ENCODE data around the gene MTHFD1L.

MTHFD1L gene

DNA sequence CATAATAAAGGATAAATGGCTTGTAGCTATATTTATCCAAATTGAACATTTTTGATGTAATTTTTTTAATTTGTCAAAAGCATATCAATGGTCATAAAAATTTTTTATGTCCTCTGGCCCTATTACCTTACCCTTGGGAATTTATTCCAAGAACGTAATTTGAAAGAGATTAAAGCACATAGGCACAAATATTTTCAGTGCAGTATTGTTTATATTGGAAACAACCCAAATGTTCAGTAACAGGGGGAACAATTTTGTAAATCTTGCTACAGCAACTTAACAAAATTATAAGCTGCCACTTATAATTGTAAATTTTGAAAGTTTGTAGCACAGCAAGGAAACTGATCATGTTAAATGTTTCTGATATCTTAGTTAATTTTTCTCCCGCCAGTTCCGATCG, 142.4 kb downstream of the MTHFD1L start:
- TF ChIP-seq CTCF (conservative IDR thresholded peaks at IDR 0.05): no peak
- no peak overlapping the region for H3K27ac ChIP-seq

DNA sequence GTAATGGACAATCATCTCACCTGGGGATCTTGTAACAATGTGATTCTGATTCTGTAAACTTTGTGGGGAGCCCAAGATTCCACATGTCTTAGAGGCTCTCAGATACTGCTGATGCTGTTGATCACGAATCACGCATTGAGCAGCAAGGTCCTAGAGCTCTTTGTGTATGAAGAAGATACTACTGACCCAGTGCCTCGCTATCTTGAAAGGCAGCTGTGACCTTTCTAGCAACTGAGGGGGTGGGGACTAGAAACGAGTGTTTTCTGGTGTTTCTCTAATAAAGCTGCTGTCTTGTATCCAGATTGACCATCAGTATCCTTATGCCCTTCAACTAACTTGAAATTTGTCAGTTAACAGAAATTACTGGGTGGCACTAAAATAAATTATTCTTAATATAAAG, 142.9 kb downstream of the MTHFD1L start:
- no peak for TF ChIP-seq CTCF (conservative IDR thresholded peaks at IDR 0.05)
- H3K27ac ChIP-seq: no peak overlapping the region

GRCh38 chr6:151009576-151009975, 144.1 kb downstream of the MTHFD1L start:
- no peak for TF ChIP-seq CTCF (conservative IDR thresholded peaks at IDR 0.05)
- H3K27ac ChIP-seq: no peak overlapping the region

DNA sequence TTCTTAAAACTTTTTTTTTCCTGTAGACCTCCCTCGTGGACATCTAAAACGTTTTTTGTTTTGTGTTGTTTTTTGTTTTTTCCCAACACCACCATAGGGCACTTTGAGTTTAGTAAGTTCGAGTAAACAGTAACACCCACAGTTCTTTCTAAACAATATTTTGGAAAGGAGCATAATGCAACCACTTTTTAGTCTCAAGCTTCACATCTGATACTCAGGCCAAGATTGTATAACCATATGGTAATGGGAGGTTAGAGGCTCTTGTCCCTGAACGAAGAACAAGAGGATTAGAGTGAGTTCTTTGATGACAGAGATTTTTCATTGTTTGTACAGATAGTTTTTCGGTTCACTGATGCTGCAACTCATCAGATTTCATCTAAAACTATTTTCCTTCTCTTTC, 144.6 kb downstream of the MTHFD1L start:
- no peak overlapping the region for H3K27ac ChIP-seq
- TF ChIP-seq CTCF (conservative IDR thresholded peaks at IDR 0.05): no peak

- no peak for TF ChIP-seq CTCF (conservative IDR thresholded peaks at IDR 0.05)
- H3K27ac ChIP-seq: no peak overlapping the region
Measured at GRCh38 chr6:151012321-151013294, 147.1 kb downstream of the MTHFD1L start.

GRCh38 chr6:151014404-151015100, 149.1 kb downstream of the MTHFD1L start:
- peak; percentile 98 for TF ChIP-seq CTCF (conservative IDR thresholded peaks at IDR 0.05)
- H3K27ac ChIP-seq: peak overlapping the region; percentile 39; the same call in 1 of the 2 replicates

DNA sequence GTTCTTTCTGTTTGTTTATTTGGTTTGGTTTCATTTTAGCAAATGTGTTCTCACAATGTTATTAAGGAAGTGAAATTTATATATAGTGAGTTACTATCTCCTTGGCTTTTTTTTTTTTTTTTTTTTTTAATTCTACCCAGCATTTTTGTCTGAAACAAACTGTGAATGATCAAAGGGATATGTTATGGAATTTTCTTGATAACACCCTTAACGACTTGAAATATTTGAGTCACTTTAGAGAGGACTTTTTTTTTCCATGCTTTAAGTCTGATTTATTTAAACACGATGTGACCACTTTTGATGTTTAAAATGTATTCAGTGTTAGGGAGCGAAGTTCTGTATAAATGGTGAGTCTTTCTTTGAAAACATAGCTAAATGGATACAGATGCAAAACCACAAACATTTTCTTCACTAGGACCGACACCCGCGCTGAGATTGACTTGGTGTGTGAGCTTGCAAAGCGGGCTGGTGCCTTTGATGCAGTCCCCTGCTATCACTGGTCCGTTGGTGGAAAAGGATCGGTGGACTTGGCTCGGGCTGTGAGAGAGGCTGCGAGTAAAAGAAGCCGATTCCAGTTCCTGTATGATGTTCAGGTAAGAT, 149.7 kb downstream of the MTHFD1L start:
- no peak for TF ChIP-seq CTCF (conservative IDR thresholded peaks at IDR 0.05)
- peak overlapping the region; percentile 39; the same call in 1 of the 2 replicates for H3K27ac ChIP-seq
